CD4-positive, alpha-beta T cell (primary cell): ENCODE data around the gene SERPINI1. TPM values are rescaled to one million over a fixed set of nuclear protein-coding genes. Genes with fewer than 3 reads are reported as not detected.

Experiments used
- ATAC-seq: fragments of 200-7000 bp; cut with Tn5 transposase; one replicate; pipeline ENCODE4 v1.10.0; 2022; ENCODE audit warnings: mild to moderate bottlenecking; ENCODE audit not compliant: poor library complexity
- CTCF ChIA-PET: fragments of 350-600 bp; sonication (Branson Sonifier 250); formaldehyde crosslinking; loops from one replicate; lab custom pipeline; 2021; ENCODE audit warnings: antibody characterized with exemption, inconsistent platforms; lab: Charles Lee
- POLR2A ChIA-PET: fragments of 350-600 bp; sonication (Branson Sonifier 250); formaldehyde crosslinking; loops from one replicate; lab custom pipeline; 2021; ENCODE audit warnings: antibody characterized with exemption, inconsistent platforms; lab: Charles Lee
- DNase-seq, 14 experiments: peaks; one replicate each; pipeline ENCODE4 v3.0.0-alpha.2; 2013 to 2020; ENCODE audit warnings: mixed read lengths in 2 of 14
- H3K27ac ChIP-seq, 2 donors: one replicate each; pipeline versions ENCODE4 v1.5.1 to v1.7.0; 2013; ENCODE audit warnings: low read length in 2 of 2, low read depth in 1 of 2, mild to moderate bottlenecking in 1 of 2
- H3K27me3 ChIP-seq, 2 experiments: 1 replicate in 1 of 2; 2 replicates in 1 of 2; pipeline versions ENCODE4 v1.6.1 to v1.7.0; 2013; ENCODE audit warnings: low read length in 2 of 2, control low read depth in 1 of 2, mild to moderate bottlenecking in 1 of 2, moderate library complexity in 1 of 2; ENCODE audit not compliant: insufficient read depth in 2 of 2, control insufficient read depth in 1 of 2
- H3K36me3 ChIP-seq: one replicate; pipeline ENCODE4 v1.6.1; 2013; ENCODE audit warnings: low read length, control low read depth; ENCODE audit not compliant: insufficient read depth
- H3K4me1 ChIP-seq: one replicate; pipeline ENCODE4 v1.6.1; 2013; ENCODE audit warnings: low read length, control low read depth; ENCODE audit not compliant: insufficient read depth
- H3K4me3 ChIP-seq: one replicate; pipeline ENCODE4 v1.5.1; 2013; ENCODE audit warnings: mild to moderate bottlenecking, low read length, moderate library complexity
- H3K9me3 ChIP-seq, 2 experiments: 1 replicate in 1 of 2; 2 replicates in 1 of 2; pipeline versions ENCODE4 v1.6.1 to v1.7.0; 2013; ENCODE audit warnings: low read length in 2 of 2, mild to moderate bottlenecking in 2 of 2, control low read depth in 1 of 2, moderate library complexity in 1 of 2; ENCODE audit not compliant: control insufficient read depth in 1 of 2, insufficient read depth in 1 of 2
- H3K27ac Mint-ChIP-seq: one replicate; pipeline ENCODE4 v1.8.0; 2020; ENCODE audit warnings: mixed read lengths
- H3K27me3 Mint-ChIP-seq: one replicate; pipeline ENCODE4 v1.8.0; 2021; ENCODE audit warnings: mixed read lengths
- H3K36me3 Mint-ChIP-seq: one replicate; pipeline ENCODE4 v1.8.0; 2021; ENCODE audit warnings: low read depth, mixed read lengths
- H3K4me1 Mint-ChIP-seq: one replicate; pipeline ENCODE4 v1.8.0; 2021; ENCODE audit warnings: low read depth, mixed read lengths
- H3K4me3 Mint-ChIP-seq: one replicate; pipeline ENCODE4 v1.8.0; 2020; ENCODE audit warnings: mild to moderate bottlenecking, mixed read lengths
- H3K9me3 Mint-ChIP-seq: one replicate; pipeline ENCODE4 v1.8.0; 2020; ENCODE audit warnings: mixed read lengths
- CTCF ChIP-seq: fragments of 200-600 bp; IDR thresholded peaks from one replicate; pipeline ENCODE4 v1.8.0; 2022; ENCODE audit warnings: antibody characterized with exemption, mild to moderate bottlenecking
- intact Hi-C, 2 experiments: fragments of 100-400 bp; cut with DNase I in 1 of 2; cut with micrococcal nuclease in 1 of 2; formaldehyde crosslinking; loops; one replicate each; pipeline versions ENCODE4 v1.15.1 to v1.9.0; 2023 to 2025; cut with DNase I, micrococcal nuclease
- total RNA-seq, 174 experiments: library from RNA in 2 of 174; stranded (reverse) in 2 of 174; gene quantifications; one replicate each; pipeline ENCODE4 v1.2.3 and lab custom pipeline; 2021 to 2026

Gene SERPINI1
- total RNA-seq, 2 experiments from 2014 or later, result 0.64 to 0.66 TPM

GRCh38 chr3:167709690-167710089 is 25.8 kb upstream of the SERPINI1 start:
- peaks cover 80% of the 10 kb centered on the region for H3K4me1 Mint-ChIP-seq
- intact Hi-C loops, result no loop called here
- ChIA-PET POLR2A (no interaction called here), CTCF (no interaction called here)
- no peak for TF ChIP-seq CTCF
- Histone ChIP-seq H3K4me3 (no peak overlapping the region), H3K9me3 (no peaks in the 10 kb centered on the region), H3K27ac (no peak overlapping the region), H3K4me1 (peaks cover 10% of the 10 kb centered on the region), H3K27me3 (no peaks in the 10 kb centered on the region), H3K36me3 (peaks cover 48% of the 10 kb centered on the region)
- no peaks in the 10 kb centered on the region for H3K27me3 Mint-ChIP-seq
- no peak overlapping the region for H3K4me3 Mint-ChIP-seq
- no peak for DNase-seq
- H3K9me3 Mint-ChIP-seq, result no peaks in the 10 kb centered on the region
- peak overlapping the region; percentile 59 for H3K27ac Mint-ChIP-seq
- H3K36me3 Mint-ChIP-seq, result peaks cover 92% of the 10 kb centered on the region
- ATAC-seq, result no peak

- no peak for TF ChIP-seq CTCF
- peaks cover 97% of the 10 kb centered on the region for H3K36me3 Mint-ChIP-seq
- H3K4me1 Mint-ChIP-seq, result peaks cover 88% of the 10 kb centered on the region
- Histone ChIP-seq H3K9me3 (no peaks in the 10 kb centered on the region), H3K36me3 (peaks cover 41% of the 10 kb centered on the region), H3K4me3 (no peak overlapping the region), H3K27ac (no peak overlapping the region), H3K4me1 (peaks cover 10% of the 10 kb centered on the region), H3K27me3 (no peaks in the 10 kb centered on the region)
- no peak overlapping the region for H3K4me3 Mint-ChIP-seq
- ATAC-seq, result no peak
- no peaks in the 10 kb centered on the region for H3K27me3 Mint-ChIP-seq
- POLR2A ChIA-PET, result no interaction called here
- H3K9me3 Mint-ChIP-seq, result no peaks in the 10 kb centered on the region
- intact Hi-C loops, result no loop called here
- peak overlapping the region; percentile 59 for H3K27ac Mint-ChIP-seq
- no peak for DNase-seq
- CTCF ChIA-PET, result no interaction called here
Observed at GRCh38 chr3:167710552-167710951, 25.0 kb upstream of the SERPINI1 start.

- ATAC-seq, result no peak
- H3K9me3 ChIP-seq, result no peaks in the 10 kb centered on the region
- TF ChIP-seq CTCF, result no peak
- peaks cover 10% of the 10 kb centered on the region for H3K4me1 ChIP-seq
- Mint-ChIP-seq H3K36me3 (peaks cover 97% of the 10 kb centered on the region), H3K4me3 (no peak overlapping the region), H3K9me3 (no peaks in the 10 kb centered on the region), H3K27ac (peak overlapping the region; percentile 59), H3K4me1 (peaks cover 88% of the 10 kb centered on the region), H3K27me3 (no peaks in the 10 kb centered on the region)
- DNase-seq, result no peak
- peaks cover 41% of the 10 kb centered on the region for H3K36me3 ChIP-seq
- H3K4me3 ChIP-seq, result no peak overlapping the region
- no peak overlapping the region for H3K27ac ChIP-seq
- no peaks in the 10 kb centered on the region for H3K27me3 ChIP-seq
- CTCF ChIA-PET, result no interaction called here
- POLR2A ChIA-PET, result no interaction called here
- intact Hi-C loops, result no loop called here
Observed at GRCh38 chr3:167711439-167711838, 24.1 kb upstream of the SERPINI1 start.
